ENCODE measurements around the gene ITGAV.

Gene ITGAV

GRCh38 chr2:186611526-186611925 is 21.7 kb downstream of the ITGAV start:
- TF ChIP-seq NFIC (IDR thresholded peaks at IDR 0.05) (no peak), USF1 (IDR thresholded peaks at IDR 0.05) (no peak)

GRCh38 chr2:186612026-186612425 is 22.2 kb downstream of the ITGAV start:
- no peak for TF ChIP-seq FOXM1 (IDR thresholded peaks at IDR 0.05; ENCODE audit: borderline replicate concordance, low read depth)
- no peak for TF ChIP-seq TCF12 (IDR thresholded peaks at IDR 0.05; ENCODE audit: low read depth)
- TF ChIP-seq NFIC (IDR thresholded peaks at IDR 0.05): no peak
- TF ChIP-seq TEAD4 (IDR thresholded peaks at IDR 0.05): no peak
- TF ChIP-seq TAF1 (IDR thresholded peaks at IDR 0.05; ENCODE audit: low read depth): no peak

GRCh38 chr2:186612555-186613440 is 22.9 kb downstream of the ITGAV start:
- TF ChIP-seq TAF1 (IDR thresholded peaks at IDR 0.05; ENCODE audit: low read depth) (no peak), EGR1 (IDR thresholded peaks at IDR 0.05) (no peak), RAD21 (IDR thresholded peaks at IDR 0.05; ENCODE audit: low read depth) (no peak), EP300 (IDR thresholded peaks at IDR 0.05; ENCODE audit: borderline replicate concordance) (no peak), ZBTB7A (IDR thresholded peaks at IDR 0.05; ENCODE audit: low read depth) (no peak)

GRCh38 chr2:186614373-186614772 is 24.5 kb downstream of the ITGAV start:
- TF ChIP-seq ZBTB7A (IDR thresholded peaks at IDR 0.05; ENCODE audit: low read depth): no peak
- TF ChIP-seq REST (IDR thresholded peaks at IDR 0.05; ENCODE audit: low read depth): no peak

- TF ChIP-seq EGR1 (IDR thresholded peaks at IDR 0.05) (no peak), TEAD4 (IDR thresholded peaks at IDR 0.05) (no peak), CREB1 (IDR thresholded peaks at IDR 0.05; ENCODE audit: low read depth) (no peak), FOXM1 (IDR thresholded peaks at IDR 0.05; ENCODE audit: borderline replicate concordance, low read depth) (no peak), CEBPB (IDR thresholded peaks at IDR 0.05) (no peak), MAX (IDR thresholded peaks at IDR 0.05) (no peak), EP300 (IDR thresholded peaks at IDR 0.05; ENCODE audit: borderline replicate concordance) (no peak), NFIC (IDR thresholded peaks at IDR 0.05) (no peak), USF1 (IDR thresholded peaks at IDR 0.05) (no peak), TCF12 (IDR thresholded peaks at IDR 0.05; ENCODE audit: low read depth) (no peak), REST (IDR thresholded peaks at IDR 0.05; ENCODE audit: low read depth) (no peak), TAF1 (IDR thresholded peaks at IDR 0.05; ENCODE audit: low read depth) (no peak), YY1 (IDR thresholded peaks at IDR 0.05; ENCODE audit: low read depth) (no peak), RAD21 (IDR thresholded peaks at IDR 0.05; ENCODE audit: low read depth) (no peak), ZBTB7A (IDR thresholded peaks at IDR 0.05; ENCODE audit: low read depth) (no peak)
Measured at GRCh38 chr2:186617148-186617547, 27.3 kb downstream of the ITGAV start.

- TF ChIP-seq MAX (IDR thresholded peaks at IDR 0.05): no peak
Measured at GRCh38 chr2:186617771-186618170, 27.9 kb downstream of the ITGAV start.

- TF ChIP-seq MAX (IDR thresholded peaks at IDR 0.05) (no peak), YY1 (IDR thresholded peaks at IDR 0.05; ENCODE audit: low read depth) (no peak), NFIC (IDR thresholded peaks at IDR 0.05) (no peak), RAD21 (IDR thresholded peaks at IDR 0.05; ENCODE audit: low read depth) (no peak), REST (IDR thresholded peaks at IDR 0.05; ENCODE audit: low read depth) (no peak), TCF12 (IDR thresholded peaks at IDR 0.05; ENCODE audit: low read depth) (no peak), ZBTB7A (IDR thresholded peaks at IDR 0.05; ENCODE audit: low read depth) (no peak), EP300 (IDR thresholded peaks at IDR 0.05; ENCODE audit: borderline replicate concordance) (no peak), USF1 (IDR thresholded peaks at IDR 0.05) (no peak)
Measured at GRCh38 chr2:186618696-186619095, 28.8 kb downstream of the ITGAV start.

Measured in Ishikawa (cell line).